HG03571 (cell line): ENCODE results near the gene RNF8.

ENCODE experiments used
- ATAC-seq: cut with Tn5 transposase; IDR thresholded peaks from one replicate; pipeline ENCODE4 v1.9.1; 2021; ENCODE audit not compliant: unreplicated experiment

RNF8 gene

GRCh38 chr6:37357288-37357687 is 3.5 kb downstream of the RNF8 start:
- no peak for ATAC-seq

- ATAC-seq = no peak
Observed at GRCh38 chr6:37357860-37358259, 4.1 kb downstream of the RNF8 start.

GRCh38 chr6:37359039-37359438 is 5.3 kb downstream of the RNF8 start:
- no peak for ATAC-seq

DNA sequence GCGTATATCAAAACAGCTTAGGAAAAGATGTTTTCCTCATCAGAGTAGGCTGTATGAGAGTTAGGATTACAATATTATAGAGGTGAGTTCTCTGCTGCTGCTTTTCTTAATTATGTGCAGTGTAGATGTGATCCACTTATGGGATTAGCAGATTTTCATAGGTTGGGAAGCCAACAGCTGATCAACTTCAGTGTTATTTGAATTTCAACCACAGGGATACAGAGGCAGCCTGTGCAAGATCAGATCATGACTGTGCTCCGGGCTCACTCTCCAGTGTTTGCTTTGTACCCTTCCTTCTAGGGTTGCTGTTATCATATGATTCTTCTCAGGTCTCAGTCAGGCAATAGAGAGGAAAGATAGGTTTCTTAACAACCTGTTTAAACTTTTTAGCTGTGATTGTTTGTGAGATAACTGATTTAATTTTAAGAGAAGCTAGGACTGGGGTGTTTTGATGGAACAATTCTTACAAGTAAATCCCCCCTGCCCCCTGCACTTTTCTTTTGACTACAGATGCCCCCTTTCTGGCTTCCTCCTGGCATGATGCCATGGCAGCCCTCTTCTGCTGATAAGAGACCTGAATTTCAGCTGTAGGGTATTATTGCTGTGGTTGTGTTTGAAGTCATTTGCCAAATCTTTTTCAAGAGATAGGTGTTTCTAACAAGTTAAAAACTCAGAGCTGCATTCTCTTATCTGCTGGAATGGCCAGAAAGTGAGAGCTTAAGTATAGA is 8.5 kb downstream of the RNF8 start:
- no peak for ATAC-seq

- ATAC-seq = no peak
Observed at GRCh38 chr6:37365791-37366190, 12.0 kb downstream of the RNF8 start.

DNA sequence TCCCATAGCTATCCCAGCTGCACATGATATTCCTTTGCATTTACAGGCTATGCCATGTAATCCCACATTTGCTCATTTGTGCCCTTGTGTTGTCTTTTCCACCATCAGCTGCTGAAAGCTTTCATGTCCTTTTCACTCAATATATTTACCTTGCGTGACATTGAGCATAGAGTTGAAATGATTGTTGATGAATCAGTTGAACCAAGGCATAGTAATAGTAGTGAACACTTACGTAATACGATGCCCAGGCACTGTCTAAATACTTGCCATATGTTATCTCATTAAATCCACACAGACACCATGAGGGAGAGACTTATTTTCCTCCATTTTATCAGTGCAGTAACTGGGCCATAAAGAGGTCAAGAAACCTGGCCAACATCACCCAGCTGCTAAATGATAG is 13.1 kb downstream of the RNF8 start:
- ATAC-seq = no peak

GRCh38 chr6:37368961-37369320 is 15.2 kb downstream of the RNF8 start:
- ATAC-seq = no peak

DNA sequence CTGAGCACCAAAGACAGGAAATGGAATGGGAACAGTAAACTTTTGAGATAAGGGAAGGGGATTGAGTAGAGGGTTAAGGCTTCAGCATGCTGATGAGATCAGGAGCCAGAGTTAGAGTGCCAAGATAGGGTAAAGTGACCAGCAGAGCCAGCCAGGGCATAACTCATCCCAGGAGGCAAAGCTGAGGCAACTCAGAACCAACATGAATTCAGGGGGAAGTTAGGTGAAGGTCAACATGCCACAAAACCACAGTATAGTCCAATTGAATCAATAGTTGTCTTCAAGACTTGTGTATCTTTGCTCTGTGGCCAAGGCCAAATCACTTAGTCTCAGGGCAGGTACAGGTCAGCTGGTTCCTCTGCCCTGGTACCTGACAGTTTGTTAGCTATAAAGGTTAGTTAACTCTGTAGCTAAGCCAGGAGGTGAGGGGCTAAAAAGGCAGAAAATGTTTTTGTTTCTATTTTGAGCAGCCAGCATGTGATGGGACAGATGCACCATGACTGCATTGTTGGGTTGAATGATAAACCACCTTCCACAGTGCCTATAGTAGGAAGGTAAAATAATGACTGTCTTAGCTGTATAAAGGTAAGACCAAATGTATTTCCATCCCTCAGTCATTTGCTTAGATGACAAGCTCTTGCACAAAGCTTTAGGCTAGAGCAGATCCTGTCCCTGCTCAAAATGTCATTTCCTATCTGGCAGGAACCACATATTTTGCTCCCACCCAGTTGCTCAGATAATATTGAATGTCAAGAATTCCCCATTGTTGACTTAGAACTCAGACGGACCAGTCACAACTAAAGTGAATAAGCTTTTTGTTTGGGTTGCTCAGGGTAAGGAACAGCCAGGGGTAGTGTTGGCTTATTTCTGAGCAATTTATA is 15.8 kb downstream of the RNF8 start:
- no peak for ATAC-seq

- ATAC-seq = no peak
Observed at GRCh38 chr6:37371154-37372083, 17.6 kb downstream of the RNF8 start.

GRCh38 chr6:37372116-37372515 is 18.3 kb downstream of the RNF8 start:
- ATAC-seq = no peak

- ATAC-seq = no peak
Observed at GRCh38 chr6:37373822-37374471, 20.2 kb downstream of the RNF8 start.

DNA sequence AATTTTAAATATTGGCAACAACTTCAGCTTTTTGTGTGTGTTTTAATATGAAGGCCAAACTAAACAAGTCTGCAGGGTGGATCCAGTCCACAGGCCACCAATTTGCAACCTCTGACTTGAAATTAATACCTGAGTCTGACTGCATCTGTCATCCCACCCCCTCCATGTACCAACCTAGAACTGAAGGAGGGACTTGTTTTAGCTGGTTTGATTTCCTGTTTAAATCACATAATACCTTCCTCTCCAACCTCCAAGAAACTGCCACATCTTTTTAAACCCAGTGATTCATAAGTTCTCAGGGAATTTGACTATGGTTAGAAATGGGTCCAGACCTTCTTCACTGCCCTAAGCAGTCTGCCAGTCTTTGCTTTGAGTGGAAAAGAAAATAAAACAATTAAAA is 21.6 kb downstream of the RNF8 start:
- ATAC-seq = no peak

DNA sequence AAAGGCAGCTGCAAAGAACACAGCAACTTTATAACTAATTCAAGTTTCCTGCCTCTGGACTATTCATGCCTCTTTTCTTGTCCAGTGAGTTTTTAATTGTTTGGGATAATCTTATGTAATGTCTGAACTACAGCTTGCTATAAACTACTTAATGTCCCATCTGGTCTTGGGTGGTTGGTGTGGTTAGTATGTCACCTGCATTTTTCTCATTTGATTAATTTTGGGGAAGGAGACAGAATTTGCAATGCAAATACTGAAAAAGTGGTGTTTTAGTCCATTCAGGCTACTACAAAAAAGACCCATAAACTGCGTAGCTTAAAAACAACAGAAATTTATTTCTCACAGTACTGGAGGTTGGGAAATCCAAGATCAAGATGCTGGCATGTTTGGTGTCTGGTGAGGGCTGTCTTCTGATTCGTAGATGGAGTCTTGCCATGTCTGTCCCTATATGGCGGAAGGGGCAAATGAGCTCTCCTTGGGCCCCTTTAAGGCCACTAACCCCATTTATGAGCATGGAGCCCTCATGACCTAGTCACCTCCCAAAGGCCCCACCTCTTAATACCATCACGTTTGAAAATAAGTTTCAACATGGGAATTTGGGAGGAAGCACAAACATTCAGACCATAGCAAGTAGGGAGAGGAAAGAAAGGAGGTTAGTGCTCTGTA is 22.4 kb downstream of the RNF8 start:
- no peak for ATAC-seq

GRCh38 chr6:37381579-37381978 is 27.8 kb downstream of the RNF8 start:
- ATAC-seq = no peak

- ATAC-seq = no peak
Observed at GRCh38 chr6:37382994-37383765, 29.4 kb downstream of the RNF8 start.

- ATAC-seq = no peak
Observed at GRCh38 chr6:37388578-37388977, 34.8 kb downstream of the RNF8 start.

GRCh38 chr6:37389857-37390256 is 36.1 kb downstream of the RNF8 start:
- no peak for ATAC-seq

DNA sequence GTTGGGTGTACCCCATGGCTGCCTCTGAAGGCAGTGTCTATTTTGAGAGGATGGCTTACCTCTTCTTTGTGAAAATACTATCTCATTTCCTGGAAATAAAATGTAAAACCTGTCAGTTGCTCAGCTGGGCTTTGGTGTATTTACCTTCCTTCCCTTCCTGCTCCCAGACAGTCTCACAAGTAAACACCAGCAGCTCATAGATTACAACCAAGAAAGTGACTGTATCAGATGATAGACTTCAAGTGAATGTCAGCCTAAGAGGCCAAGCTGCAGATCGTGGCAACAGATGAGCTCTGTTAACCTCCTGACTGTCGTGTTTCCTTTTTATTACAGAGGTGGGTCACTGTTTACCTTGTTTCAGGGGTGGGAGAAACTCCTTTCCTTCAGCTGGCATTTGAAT is 37.3 kb downstream of the RNF8 start:
- ATAC-seq = no peak

- ATAC-seq = no peak
Observed at GRCh38 chr6:37392821-37393220, 39.0 kb downstream of the RNF8 start.
